Measurements from ENCODE around the gene MFN2. TPM values are rescaled to one million over a fixed set of nuclear protein-coding genes. Genes with fewer than 3 reads are reported as not detected.

Gene MFN2
- total and polyA plus RNA-seq, 11 donors = 263 to 900 (median 625) TPM

GRCh38 chr1:12001996-12002493, 21.8 kb downstream of the MFN2 start:
- no peak for TF ChIP-seq CTCF (IDR thresholded peaks at IDR 0.05)
- no peak for TF ChIP-seq POLR2A (IDR thresholded peaks at IDR 0.05)
- DNase-seq (peak in 4 of 5 donors; percentile 56 to 78 (median 72)), ATAC-seq (peak; percentile 41 to 85 (median 84))
- no peaks in the 10 kb centered on the region for H3K27me3 ChIP-seq
- H3K36me3 ChIP-seq = peaks cover 9 to 100% (median 100%) of the 10 kb centered on the region in 9 donors
- intact Hi-C loops (cut with DNase I) = no loop called here
- H3K4me3 ChIP-seq = no peak overlapping the region
- H3K4me1 ChIP-seq = peaks cover 0 to 28% (median 0%) of the 10 kb centered on the region in 12 donors
- H3K9me3 ChIP-seq = no peaks in the 10 kb centered on the region
- 20 to 75% (median 64%) methylated on average over 1 to 10 of the region's 10 CpGs for WGBS, 4 donors
- H3K27ac ChIP-seq = peak overlapping the region in 9 of 12 donors; percentile 4 to 74 (median 37)

GRCh38 chr1:12003762-12004161, 23.5 kb downstream of the MFN2 start:
- Histone ChIP-seq H3K9me3 (no peaks in the 10 kb centered on the region), H3K27ac (peak overlapping the region in 1 of 12 donors; percentile 24), H3K27me3 (no peaks in the 10 kb centered on the region), H3K36me3 (peaks cover 11 to 95% (median 90%) of the 10 kb centered on the region in 9 donors), H3K4me1 (peaks cover 0 to 28% (median 0%) of the 10 kb centered on the region in 12 donors), H3K4me3 (no peak overlapping the region)
- TF ChIP-seq CTCF (IDR thresholded peaks at IDR 0.05) (no peak), POLR2A (IDR thresholded peaks at IDR 0.05) (no peak)
- intact Hi-C loops (cut with DNase I) = no loop called here
- no peak for ATAC-seq
- no peak for DNase-seq
- 91 to 93% (median 92%) methylated on average over 12 of the region's 12 CpGs for WGBS, 4 donors

- H3K27me3 ChIP-seq = no peaks in the 10 kb centered on the region
- no peak overlapping the region for H3K4me3 ChIP-seq
- H3K4me1 ChIP-seq = peaks cover 0 to 28% (median 0%) of the 10 kb centered on the region in 12 donors
- H3K36me3 ChIP-seq = peaks cover 11 to 93% (median 88%) of the 10 kb centered on the region in 9 donors
- TF ChIP-seq CTCF (IDR thresholded peaks at IDR 0.05) = no peak
- WGBS, 4 donors = 58 to 76% (median 65%) methylated on average over 7 to 9 of the region's 9 CpGs
- no peaks in the 10 kb centered on the region for H3K9me3 ChIP-seq
- ATAC-seq = peak; percentile 2 to 55 (median 35)
- intact Hi-C loops (cut with DNase I) = no loop called here
- H3K27ac ChIP-seq = peak overlapping the region in 6 of 12 donors; percentile 4 to 60 (median 25)
- DNase-seq = no peak
Observed at GRCh38 chr1:12005488-12006166, 25.4 kb downstream of the MFN2 start.

- no peaks in the 10 kb centered on the region for H3K27me3 ChIP-seq
- H3K4me3 ChIP-seq = no peak overlapping the region
- TF ChIP-seq POLR2A (IDR thresholded peaks at IDR 0.05) = no peak
- TF ChIP-seq CTCF (IDR thresholded peaks at IDR 0.05) = no peak
- H3K4me1 ChIP-seq = peaks cover 0 to 26% (median under 1%) of the 10 kb centered on the region in 12 donors
- no peaks in the 10 kb centered on the region for H3K9me3 ChIP-seq
- 75 to 82% (median 82%) methylated on average over 17 of the region's 17 CpGs for WGBS, 4 donors
- intact Hi-C loops (cut with DNase I) = no loop called here
- peaks cover 12 to 93% (median 88%) of the 10 kb centered on the region in 9 donors for H3K36me3 ChIP-seq
- ATAC-seq = no peak
- DNase-seq = no peak
- peak overlapping the region in 5 of 12 donors; percentile 21 to 60 (median 28) for H3K27ac ChIP-seq
Observed at GRCh38 chr1:12006167-12006921, 26.1 kb downstream of the MFN2 start.

Measured in heart left ventricle (tissue), 16 donors.